GM18858 (cell line): ENCODE measurements around the gene ERBB4.

Experiments used
- ATAC-seq: cut with Tn5 transposase; IDR thresholded peaks from one replicate; pipeline ENCODE4 v1.9.1; 2021; ENCODE audit not compliant: unreplicated experiment

The ERBB4 gene

DNA sequence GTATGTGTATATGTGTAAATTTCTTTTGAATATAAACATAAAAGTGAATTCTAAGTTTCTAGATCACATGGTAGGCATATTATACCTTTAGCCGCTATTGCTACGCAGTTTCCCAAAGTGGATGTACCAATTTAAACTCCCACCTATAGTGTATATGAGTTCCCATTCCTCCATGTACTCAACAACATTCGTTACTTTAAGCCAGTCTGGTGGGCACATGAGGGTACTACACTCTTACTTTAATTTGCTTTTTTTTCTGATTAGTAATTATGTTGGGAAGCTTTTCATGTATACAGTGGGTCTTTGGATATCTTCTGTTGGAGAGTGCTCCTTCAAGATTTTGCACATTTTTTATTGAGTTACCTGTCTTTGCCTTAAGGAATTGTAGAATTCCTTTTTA lies 683.8 kb downstream of the ERBB4 start:
- no peak for ATAC-seq

DNA sequence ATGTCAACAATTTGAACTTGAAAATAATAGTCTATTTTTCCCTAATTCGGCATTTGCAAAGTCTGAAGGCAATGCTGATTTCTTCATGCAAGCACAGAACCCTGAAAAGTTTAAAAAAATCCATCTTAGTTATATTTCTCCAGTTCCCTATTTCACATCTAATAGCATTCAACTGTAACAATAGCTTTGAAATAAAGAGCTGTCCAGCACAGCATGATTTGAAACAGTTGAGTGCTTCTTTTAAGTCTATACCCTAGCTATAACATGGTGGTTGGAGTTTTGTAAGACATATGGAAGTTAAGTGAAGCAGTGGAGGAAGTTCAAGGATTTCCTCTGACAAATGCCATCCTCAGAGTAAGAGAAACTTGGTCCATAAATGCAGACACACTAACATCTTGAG lies 691.9 kb downstream of the ERBB4 start:
- ATAC-seq = no peak

DNA sequence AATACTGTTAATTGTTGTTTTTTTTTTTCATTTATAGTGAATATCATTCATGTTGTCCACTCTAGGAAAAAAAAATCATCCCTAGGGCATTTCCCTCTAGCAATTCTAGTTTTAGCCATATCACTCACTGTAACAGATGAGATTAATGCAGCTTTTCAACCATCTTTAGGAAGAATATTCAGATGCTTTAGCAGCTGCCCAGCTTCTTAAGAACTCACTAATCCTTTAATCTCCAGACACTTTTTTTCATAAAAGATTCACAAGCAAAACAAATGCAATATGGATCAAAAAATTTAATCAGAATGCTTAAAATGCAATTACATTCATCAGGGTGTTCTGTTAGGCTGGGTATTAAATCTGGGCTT lies 692.6 kb downstream of the ERBB4 start:
- no peak for ATAC-seq

DNA sequence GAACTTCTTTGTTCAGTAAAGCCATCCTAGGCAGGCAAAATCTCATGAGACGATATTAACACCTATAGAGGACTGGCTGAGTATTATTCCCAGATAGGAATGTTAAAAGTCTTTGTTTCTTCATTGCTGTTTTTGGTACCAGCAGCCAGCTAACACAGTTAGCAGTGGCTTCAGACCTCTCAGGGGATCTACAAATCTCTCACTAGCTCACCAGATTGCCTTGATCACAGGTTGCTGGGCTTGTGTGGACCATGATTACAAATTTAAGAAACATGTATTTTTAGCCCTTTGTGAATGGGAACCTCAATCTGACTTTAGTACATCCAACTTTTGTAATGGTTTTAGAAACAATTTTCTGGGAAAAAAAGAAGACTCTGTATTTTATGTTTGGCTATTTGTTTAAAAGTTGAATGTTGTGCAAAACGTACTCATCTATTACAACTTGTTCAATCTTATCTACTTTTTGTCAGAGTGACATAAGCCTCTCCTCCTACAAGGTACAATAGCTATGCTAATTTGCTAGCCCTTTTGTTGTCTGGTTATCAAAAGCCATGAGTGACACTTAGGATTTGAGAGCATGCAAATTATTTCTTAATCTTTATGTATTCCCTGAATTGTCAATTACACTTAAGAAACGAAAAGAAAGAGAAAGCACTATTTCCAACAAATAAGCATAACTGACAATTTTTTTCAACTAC lies 693.1 kb downstream of the ERBB4 start:
- no peak for ATAC-seq

DNA sequence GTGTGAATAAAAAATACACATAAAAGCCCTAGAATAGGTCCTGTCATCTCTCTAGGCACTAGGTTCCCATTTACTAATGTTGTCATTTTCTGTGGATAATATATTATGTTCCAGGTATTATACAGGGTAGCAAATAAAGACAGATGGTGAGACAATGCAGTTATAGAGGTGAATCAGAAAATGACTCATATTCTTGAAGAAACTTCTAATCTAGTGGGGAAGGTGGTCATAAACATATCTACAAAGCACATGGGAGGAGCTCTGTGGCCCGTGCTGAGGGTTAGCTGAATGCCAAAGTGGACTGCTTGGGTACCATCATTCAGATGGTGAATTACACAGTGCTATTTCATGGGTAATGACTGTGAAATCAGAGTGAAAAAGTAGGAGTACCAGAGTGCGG lies 700.9 kb downstream of the ERBB4 start:
- ATAC-seq = no peak

DNA sequence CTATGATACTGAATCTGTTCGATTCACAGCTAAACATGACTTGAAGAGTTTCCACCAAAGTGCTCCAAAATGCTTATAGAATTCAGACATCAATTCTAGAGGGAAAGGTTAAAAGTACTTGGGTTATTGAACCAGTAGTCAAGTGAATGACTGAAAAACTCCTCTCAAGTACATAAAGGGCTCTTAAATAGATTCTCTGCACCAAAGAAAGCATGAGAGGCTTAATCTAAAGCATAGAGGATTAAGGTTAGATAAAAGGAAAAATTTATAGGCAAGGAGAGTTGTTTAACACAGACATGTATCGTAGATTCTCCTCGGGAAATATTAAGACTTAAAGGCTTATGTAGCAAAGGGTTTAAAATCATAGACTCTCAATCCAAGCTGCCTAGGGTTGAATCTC lies 701.4 kb downstream of the ERBB4 start:
- no peak for ATAC-seq

DNA sequence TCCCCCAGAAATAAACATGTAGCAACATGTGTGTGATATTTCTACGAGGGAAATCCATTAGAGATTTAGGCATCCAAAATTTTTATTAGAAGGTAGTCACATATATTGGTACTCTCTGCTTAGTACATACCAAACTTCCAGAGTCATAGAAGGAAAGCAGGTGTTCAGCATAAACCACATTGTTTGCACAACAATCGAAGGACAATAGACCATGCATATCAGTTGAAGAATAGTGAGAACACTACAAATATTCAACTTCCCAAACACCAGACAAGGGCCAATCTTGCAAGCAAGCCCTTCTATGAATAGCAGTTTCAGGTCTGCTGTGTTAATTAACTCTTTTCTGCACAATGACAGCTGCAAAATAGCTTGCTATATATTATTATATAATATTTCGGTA lies 702.2 kb downstream of the ERBB4 start:
- ATAC-seq = no peak

DNA sequence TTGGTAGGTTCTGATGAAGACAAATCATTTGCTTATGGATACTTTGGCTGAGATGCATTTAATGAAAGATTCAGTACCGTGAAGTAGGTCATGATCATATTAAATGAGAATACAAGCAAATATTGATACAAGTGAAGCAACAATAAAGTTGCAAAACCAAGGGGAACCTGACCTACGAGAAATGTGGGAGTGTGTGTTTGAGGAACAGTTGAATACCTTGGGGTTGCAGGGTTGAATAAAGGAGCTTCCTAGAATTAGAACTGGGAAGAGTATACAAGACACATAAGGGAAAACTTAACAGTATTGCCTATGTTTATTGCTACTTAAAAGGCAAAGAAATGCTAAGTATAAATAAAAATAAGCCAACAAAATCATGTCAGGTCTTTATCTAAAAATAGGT lies 702.9 kb downstream of the ERBB4 start:
- ATAC-seq = no peak

DNA sequence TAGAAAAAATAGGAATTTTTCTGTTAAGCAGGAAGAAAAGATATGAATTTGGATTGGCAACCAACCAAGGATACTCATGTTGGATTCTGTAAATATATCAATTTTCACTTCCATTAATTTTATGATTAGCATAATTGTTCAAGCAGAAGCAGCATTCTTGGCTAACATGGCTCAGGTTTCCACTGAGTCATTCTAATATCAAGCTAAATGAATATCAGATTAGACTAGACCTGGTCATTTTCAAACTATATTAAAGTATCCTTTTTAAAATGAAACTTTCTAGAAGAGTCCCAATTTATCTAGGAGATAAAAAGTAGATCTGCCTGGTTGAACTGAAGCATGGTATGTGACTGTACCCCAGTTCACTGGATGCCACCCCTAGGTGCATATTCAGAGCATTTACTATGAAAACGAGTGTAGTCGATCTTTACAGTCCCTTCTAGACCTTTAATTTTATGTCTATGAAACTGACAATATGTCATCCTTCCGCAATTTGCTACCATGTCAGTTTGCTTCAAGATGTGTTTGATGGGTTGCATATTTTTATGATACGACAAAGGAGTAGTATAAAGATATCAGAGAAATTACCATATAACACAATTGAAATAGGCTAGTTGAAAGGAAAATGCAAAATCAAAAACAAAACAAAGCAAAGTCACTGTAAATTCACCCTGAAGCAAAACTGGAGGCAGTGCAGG lies 704.9 kb downstream of the ERBB4 start:
- ATAC-seq = no peak

DNA sequence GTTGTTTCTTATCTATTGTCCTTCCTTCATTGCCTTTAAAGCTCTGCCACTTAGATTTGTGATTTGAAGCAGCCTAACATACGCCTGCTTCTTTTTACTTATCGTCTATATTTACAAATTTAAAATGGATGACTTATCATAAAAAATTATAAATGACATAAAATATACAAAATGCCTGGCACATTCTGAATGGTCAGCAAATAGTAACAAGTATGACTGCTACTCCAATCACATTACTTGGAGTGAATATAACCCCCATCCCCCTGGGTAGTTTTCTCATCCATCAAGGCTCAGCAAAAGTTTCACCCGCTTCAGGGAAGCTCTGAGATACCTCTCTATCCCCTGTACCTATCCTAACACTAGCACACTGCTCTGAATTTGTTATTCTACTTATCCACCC lies 708.9 kb downstream of the ERBB4 start:
- ATAC-seq = no peak

DNA sequence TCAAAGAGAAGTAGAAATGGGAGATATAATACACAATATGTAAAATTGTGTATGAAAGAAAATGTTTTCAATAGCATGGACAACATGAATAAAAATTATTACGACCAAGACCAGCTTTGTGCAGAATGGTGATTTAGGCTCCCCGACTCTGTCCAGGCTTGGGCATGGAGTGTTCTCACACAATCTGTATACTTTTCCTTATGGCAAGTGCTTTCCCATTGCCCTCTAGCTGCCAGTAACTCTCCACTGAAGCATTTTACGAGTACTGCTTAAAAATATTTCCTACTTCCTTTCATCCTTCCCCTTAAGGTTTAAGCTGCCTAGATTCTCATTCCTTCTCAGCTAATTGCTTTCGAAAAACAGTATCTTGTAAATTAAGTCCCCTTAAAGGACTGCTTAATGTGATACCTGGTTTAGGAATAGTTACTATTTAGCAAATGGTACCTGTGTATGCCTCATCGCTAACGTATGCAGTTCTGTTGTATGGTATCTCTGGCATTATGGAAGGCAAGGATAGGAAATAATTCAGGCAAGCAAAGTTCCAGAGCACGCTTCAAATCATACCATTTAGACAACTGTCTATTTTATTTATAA lies 714.6 kb downstream of the ERBB4 start:
- no peak for ATAC-seq

DNA sequence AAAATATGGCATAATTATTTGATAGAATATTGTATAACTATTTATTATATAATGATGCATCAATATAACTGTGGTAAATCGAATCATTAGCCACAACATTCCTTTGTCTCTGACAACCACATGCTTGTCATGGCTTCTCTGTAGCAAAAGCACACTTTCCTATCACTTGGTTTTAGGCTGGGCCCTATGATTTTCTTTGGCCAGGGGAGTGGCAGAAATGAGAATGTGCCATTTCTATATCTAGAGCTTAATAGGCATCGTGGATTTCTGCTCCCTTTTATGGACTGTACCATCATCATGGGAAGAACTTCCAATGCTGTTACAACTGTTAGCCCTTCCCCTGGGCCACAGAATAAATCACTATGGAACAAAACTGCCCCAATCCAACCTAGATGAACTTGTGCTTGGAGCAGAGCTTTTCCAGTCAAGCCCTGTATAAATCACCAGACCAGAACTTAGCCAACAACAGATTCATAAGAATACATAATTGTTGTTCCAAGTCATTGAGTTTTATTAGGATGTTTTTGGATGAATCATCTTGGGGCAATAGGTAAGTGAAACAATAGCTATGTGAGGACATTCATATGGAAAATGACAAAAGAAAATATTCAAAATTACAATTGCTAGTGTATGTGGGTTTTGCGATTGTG lies 715.8 kb downstream of the ERBB4 start:
- ATAC-seq = no peak

DNA sequence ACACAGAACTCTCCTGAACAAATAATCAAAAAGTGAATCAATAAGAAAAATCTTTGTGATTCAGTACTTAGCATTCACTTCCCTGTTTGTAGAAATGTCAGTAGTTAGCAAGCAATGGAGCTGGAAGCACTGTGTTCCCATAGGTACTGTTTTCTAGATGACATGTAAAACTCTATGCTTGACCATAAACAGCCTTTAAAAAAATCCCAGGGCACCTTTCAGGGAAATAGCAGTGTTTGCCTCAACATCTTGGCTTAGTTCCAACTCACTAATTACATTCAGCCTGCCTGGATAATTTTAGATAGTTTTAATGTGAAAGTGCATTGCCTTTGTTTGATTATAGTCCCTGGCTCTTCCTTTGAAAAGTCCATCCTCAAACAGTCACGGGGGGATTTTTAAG lies 721.8 kb downstream of the ERBB4 start:
- no peak for ATAC-seq

DNA sequence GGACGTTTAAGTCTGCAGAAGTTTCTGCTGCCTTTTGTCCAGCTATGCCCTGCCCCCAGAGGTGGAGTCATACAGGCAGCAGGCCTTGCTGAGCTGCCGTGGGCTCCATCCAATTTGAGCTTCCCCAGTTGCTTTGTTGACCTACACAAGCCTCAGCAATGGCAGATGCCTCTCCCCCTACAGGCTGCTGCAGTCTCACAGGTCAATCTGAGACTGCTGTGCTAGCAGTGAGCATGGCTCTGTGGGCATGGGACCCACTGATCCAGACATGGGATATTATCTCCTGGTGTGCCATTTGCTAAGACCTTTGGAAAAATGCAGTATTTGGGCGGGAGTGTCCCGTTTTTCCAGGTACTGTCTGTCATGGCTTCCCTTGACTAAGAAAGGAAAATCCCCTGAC lies 726.0 kb downstream of the ERBB4 start:
- no peak for ATAC-seq

DNA sequence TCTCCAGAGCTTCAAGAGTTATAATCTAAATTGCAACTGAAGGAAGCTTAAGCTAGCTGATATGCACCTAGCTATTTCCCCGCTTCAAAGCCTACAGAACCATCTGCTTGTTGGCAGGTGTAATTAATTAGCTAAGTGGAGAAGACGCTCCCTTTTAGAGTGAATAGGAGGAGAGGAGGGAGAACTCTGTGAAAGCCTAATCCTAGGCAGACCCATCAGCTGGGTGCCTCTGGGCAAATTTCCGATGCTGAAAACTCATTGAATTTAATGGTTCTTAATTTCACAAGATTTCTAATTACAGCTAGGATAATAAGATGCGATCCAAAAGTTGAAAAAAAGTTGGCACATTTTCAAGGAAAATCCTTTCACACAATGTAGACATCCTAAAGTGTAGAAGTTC lies 735.9 kb downstream of the ERBB4 start:
- ATAC-seq = no peak

DNA sequence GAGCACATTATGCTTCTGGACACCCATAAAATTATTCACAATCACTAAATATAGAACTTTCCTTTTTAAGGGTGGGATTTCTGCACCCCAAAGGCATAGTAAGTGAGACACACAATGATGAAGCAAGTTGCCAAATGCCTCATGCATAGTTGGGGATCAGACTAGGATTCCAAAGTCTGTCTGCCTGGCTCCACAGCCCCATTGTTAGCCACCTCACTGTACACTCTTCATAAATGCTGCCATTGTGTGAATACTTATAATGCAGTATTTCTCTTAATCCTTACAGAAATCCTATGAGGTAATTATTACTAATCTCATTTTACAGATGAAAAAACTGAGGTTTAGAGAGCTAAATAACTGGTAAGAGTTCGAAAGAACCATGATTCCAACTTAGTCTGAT lies 738.6 kb downstream of the ERBB4 start:
- ATAC-seq = no peak

DNA sequence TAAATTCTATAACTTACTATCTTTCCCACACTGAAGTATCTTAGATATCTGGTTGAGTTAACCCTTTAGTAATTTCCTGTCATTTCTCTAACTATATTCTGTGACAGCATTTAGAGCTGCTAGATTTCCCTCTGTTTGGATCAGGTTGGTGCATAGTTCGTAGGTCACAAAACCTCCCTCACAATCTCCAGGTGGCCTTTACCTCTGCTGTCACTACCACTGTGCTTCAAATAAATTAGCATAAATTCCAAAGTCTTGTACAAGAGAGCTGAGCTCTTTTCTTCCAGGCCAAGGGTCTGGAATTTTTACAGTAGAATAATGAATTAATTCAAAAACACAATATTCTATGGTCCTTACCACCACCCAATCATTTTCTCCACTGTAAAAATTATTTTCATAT lies 739.7 kb downstream of the ERBB4 start:
- no peak for ATAC-seq

DNA sequence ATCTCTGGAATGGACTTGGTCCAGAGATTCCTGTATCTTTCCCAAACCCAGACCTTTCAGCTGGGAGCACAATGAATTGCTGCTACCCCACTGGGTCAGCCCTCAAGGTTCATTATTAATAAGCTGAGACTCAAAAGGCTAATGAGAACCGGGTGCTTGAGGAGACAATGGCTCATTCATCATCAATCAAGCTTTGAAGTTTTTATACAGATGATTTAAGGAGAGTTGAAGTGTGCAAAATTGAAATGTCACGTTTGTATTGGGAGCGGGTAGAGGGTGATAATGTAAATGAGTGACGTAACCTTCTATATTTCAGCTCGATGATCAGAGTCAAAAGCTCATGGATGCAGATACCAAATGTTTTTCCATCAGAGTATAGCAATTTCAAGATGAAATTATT lies 744.9 kb downstream of the ERBB4 start:
- ATAC-seq = no peak

DNA sequence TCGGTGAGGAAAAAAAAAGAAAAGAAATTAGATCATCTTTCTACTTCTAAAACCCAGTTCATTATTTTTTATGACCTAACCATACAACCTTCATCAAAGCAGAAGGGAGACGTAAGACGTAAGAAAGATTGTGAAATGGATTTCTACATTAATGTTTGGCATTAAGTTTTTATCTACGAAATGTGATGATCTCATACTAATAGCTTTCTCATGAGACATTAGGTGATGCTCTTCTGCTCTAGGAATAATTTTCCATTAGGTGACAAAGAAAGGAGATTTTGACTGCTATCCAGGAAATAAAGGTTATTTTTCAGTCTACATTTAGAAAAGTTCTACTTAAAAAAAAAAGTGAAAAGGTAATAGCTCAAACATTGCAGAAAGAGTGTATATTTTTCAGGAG lies 748.6 kb downstream of the ERBB4 start:
- ATAC-seq = no peak

DNA sequence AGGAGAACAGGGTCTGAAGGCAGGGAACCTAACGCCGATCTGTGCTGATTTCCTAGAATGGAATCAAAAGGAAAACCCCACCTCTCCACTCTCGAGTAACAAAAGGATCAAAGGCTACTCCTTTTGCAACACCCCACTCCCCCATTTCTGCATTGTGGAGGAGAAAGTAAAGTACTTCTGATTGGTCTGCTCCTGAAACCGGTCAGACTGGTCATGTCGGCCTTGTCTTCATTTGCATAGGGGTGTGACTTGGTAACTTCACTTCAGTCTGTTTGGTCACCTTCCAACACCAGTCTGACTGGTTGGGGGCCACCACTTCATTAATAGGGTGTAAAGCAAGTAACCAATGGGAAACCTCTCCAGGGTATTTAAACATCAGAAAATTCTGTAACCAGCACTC lies 771.9 kb downstream of the ERBB4 start:
- ATAC-seq = no peak

DNA sequence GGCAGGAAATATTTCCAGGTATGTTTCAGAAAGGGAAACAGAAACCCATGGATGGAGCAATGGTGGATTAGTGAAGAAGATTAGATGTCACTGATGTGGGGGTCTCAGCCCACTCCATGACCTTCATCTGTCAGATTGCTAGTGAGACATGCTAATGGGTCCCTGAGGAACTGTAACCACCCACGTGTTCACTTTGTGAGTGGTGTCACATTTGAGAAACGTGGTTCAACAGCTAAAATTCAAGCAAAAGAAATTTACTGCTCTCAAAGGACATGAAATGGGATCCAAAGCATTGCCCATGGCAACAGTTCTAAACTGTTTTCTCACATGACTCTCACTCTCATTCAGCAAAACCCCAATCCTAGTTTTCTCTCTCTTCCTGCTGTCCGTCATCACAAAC lies 776.1 kb downstream of the ERBB4 start:
- no peak for ATAC-seq

DNA sequence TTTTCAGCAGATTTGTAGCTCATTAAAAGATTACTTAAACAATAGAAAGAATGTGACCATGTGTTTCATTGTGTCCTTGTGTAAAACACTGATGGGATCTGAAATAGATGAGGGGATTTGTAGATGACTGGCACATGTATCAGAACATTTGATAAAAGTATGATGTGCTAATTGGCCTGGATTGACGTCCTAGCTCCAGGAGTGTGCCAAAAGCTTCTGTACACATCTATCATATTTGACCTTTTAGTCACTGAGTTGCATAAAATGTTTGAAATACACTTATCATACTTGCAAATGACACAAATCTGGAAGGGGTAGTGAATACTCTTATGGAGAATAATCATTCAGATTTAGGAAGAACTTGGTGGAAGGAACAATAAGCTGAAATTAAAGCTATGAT lies 778.5 kb downstream of the ERBB4 start:
- ATAC-seq = no peak
